Astrocyte (in vitro differentiated cells and primary cell): ENCODE measurements around the gene NUP214.

Experiments used
- CTCF ChIP-seq: IDR thresholded peaks from 2 replicates; pipeline ENCODE4 v1.5.1; 2011; ENCODE audit warnings: low read depth, mild to moderate bottlenecking, inconsistent platforms, low read length, moderate library complexity; ENCODE audit not compliant: insufficient read depth
- EZH2 ChIP-seq: IDR thresholded peaks from 2 replicates; pipeline ENCODE4 v1.6.1; 2012; ENCODE audit warnings: mild to moderate bottlenecking, low read length, inconsistent platforms; ENCODE audit not compliant: insufficient read depth

- TF ChIP-seq CTCF (no peak), EZH2 (no peak)
Measured at GRCh38 chr9:131188976-131189375, 63.6 kb downstream of the NUP214 start.
